HG02610 (cell line): ENCODE data around the gene GNL1.
"Not testable (repeated sequence)": the region's sequence is repeated elsewhere in the genome, so short reads cannot be mapped to it uniquely, and the experiment has no call there.

ENCODE experiments used
- ATAC-seq: cut with Tn5 transposase; IDR thresholded peaks from one replicate; pipeline ENCODE4 v1.9.1; 2021; ENCODE audit warnings: mild to moderate bottlenecking, moderate library complexity; ENCODE audit not compliant: unreplicated experiment

GNL1 gene

GRCh38 chr6:30533460-30534294 lies 22.6 kb downstream of the GNL1 start:
- no peak for ATAC-seq

DNA sequence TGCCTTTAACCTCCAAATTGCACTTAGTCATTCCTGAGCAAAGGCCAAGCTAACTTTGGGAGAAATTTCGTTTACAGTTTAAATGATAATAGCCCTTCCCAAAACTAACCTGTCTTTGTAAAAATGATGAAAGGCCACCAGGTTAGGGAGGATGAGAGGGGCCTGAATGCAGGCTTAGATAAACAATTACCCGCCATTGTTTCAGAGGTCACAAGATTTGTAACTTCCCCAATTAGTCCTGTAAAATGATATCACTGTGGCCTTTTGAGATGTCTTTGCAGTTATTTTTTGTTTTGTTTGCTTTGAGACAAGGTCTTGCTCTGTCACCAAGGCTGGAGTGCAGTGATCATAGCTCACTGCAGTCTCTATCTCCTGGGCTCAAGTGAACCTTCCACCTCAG lies 26.3 kb downstream of the GNL1 start:
- no peak for ATAC-seq

DNA sequence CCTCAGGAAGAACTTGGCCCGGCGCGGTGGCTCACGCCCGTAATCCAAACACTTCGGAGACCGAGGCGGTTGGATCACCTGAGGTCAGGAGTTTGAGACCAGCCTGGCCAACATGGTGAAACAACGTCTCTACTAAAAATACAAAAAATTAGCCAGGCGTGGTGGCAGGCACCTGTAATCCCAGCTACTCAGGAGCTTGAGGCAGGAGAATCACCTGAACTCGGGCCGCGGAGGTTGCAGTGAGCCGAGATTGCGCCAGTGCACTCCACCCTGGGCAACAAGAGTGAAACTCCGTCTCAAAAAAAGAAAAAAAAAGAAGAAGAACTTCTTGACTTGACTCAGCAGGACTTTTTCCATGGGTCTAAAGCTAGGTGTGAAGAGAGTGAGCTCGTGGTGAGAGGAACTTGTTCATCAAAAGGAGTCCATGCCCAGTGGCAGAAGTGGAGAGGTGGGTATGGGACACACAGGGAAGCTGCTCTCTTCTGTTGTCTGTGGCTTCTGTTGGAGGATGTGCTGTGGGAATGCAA lies 26.9 kb downstream of the GNL1 start:
- ATAC-seq: peak; percentile 44

- not testable (repeated sequence) for ATAC-seq
Measured at GRCh38 chr6:30526444-30526843, 29.8 kb downstream of the GNL1 start.

DNA sequence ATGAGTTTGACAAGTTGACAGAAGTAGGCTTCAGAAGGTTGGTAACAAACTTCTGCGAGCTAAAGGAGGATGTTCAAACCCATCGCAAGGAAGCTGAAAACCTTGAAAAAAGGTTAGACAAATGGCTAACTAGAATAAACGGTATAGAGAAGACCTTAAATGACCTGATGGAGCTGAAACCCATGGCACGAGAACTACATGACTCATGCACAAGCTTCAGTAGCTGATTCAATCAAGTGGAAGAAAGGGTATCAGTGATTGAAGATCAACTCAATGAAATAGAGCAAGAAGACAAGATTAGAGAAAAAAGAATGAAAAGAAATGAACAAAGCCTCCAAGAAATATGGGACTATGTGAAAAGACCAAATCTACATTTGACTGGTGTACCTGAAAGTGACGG lies 34.3 kb downstream of the GNL1 start:
- not testable (repeated sequence) for ATAC-seq

- not testable (repeated sequence) for ATAC-seq
Measured at GRCh38 chr6:30521082-30521481, 35.2 kb downstream of the GNL1 start.

GRCh38 chr6:30520522-30520921 lies 35.8 kb downstream of the GNL1 start:
- no peak for ATAC-seq

DNA sequence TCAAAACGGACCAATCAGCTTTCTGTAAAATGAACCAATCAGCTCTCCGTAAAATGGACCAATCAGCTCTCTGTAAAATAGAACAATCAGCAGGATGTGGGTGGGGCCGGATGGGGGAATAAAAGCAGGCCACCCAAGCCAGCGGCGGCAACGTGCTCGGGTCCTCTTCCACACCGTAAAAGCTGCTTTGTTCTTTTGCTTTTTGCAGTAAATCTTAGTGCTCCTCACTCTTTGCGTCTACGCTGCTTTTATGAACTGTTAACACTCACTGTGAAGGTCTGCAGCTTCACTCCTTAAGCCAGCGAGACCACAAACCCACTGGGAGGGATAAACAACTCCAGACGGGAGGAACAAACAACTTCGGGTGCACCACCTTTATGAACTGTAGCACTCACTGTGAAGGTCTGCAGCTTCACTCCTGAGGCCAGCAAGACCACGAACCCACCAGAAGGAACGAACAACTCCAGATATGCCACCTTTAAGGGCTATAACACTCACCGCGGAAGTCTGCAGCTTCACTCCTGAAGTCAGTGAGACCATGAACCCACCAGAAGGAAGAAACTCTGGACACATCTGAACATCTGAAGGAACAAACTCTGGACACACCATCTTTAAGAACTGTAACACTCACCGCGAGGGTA lies 37.7 kb downstream of the GNL1 start:
- not testable (repeated sequence) for ATAC-seq

DNA sequence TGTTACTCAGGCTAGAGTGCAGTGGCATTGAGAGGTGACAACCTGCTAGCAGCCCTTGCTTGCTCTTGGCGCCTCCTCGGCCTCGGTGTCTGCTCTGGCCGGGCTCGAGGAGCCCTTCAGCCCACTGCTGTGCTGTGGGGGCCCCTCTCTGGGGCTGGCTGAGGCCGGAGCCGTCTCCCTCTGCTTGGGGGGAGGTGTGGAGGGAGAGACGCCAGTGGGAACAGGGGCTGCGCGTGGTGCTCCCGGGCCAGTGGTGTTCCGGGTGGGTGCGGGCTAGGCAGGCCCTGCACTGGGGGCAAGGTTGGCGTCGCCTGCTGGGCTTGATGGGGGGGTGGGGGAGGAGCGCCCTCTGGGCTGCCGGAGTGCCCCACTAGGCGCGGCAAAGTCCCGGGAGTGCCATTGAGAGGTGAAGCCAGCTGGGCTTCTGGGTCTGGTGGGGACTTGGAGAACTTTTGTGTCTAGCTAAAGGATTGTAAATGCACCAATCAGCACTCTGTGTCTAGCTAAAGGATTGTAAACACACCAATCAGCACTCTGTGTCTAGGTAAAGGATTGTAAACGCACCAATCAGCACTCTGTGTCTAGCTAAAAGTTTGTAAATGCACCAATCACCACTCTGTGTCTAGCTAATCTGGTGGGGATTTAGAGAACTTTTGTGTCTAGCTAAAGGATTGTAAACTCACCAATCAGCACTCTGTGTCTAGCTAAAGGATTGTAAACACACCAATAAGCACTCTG lies 38.4 kb downstream of the GNL1 start:
- not testable (repeated sequence) for ATAC-seq

DNA sequence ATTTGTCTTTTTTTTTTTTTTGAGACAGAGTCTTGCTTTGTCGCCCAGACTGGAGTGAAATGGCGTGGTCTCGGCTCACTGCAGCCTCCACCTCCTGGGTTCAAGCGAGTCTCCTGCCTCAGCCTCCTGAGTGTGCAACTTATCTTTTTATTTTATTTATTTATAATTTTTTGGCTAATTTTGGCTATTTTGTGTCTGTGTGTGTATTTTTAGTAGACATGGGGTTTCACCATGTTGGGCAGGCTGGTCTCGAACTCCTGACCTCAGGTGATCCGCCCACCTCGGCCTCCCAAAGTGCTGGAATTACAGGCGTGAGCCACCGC lies 39.6 kb downstream of the GNL1 start:
- ATAC-seq: not testable (repeated sequence)

DNA sequence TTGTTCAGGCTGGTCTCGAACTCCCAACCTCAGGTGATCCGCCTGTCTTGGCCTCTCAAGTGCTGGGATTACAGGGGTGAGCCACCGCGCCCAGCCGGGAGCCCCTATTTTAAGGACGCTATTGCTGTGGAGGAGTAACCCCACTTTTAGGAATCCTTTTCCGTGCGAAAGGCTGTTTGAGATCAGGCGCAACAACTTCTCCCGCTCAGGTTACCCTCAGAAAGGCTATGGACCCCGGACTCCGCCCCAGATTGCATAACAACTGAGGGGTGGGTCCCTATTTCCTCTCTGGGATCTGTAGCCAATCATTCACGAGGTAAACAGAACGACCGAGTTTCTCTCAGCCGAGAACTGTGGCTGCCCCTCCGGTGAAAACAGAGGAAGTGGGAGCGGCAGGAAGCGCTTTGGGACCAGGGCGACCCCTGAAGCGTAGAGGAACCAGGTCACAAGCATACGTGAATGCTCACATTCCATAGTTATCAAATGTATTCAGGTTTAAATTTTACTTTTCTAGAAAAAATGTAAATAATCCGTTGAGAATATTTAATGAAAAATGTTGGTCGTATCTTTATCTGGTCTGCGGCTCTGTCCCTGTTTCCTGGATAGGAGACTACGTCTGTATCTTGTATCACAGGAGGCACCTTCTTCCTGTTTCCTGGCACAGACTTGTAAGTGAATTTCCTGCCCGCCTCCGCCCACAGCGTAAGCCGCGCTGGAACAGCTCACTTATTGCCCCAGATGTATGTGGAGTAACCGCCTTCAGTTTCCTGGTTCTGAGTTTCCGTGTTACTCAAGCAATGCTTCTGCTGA lies 40.1 kb downstream of the GNL1 start:
- peak; percentile 77 for ATAC-seq

- ATAC-seq: no peak
Measured at GRCh38 chr6:30515106-30515505, 41.2 kb downstream of the GNL1 start.

DNA sequence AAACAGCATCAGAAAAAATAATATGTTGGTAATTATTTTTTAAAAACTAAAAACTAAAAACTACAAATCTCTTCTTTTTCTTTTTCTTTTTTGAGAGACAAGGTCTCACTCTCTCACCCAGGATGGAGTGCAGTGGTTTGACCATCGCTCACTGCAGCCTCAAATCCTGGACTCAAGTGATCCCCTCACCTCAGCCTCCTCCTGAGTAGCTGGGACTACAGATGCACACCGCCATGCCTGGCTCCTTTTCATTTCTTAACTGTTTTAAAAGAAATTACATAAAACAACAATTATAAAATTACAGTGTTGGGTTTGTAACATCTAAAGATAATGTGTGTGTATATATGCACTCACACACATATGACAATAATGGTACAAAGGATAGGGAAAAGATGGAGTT lies 42.8 kb downstream of the GNL1 start:
- ATAC-seq: no peak

GRCh38 chr6:30511169-30511546 lies 45.1 kb downstream of the GNL1 start:
- ATAC-seq: no peak

DNA sequence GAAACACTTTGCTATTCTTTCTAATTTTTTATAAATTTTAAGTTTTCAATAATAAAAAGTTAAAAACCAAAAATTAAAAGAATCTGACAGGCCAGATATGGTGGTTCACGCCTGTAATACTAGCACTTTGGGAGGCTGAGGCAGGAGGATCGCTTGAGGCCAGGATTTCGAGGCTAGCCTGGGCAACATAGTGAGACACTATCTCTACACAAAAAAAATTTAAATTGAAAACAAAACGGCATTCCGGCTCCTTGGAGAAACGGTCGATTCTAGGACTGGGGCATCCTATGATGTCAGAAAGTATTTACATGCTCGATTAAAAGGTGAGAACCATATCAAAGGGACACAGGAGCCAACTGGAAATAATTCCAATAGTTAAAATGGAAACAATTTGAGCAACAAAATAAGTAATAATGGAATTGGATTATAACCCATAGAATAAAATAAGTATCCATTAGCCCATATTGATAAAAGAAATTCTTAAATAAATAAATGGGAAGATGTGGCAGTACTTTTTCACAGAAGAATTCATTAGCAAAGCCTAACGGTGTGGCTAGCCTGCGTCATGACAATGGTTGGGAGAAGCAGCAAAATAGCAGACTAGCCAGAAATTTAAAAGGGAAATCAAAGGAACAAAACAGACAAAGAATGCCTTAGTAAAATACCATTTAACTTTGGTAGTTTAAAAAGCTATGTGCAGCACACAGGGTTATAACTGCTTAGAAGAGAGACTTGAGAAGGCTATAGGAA lies 45.7 kb downstream of the GNL1 start:
- no peak for ATAC-seq

DNA sequence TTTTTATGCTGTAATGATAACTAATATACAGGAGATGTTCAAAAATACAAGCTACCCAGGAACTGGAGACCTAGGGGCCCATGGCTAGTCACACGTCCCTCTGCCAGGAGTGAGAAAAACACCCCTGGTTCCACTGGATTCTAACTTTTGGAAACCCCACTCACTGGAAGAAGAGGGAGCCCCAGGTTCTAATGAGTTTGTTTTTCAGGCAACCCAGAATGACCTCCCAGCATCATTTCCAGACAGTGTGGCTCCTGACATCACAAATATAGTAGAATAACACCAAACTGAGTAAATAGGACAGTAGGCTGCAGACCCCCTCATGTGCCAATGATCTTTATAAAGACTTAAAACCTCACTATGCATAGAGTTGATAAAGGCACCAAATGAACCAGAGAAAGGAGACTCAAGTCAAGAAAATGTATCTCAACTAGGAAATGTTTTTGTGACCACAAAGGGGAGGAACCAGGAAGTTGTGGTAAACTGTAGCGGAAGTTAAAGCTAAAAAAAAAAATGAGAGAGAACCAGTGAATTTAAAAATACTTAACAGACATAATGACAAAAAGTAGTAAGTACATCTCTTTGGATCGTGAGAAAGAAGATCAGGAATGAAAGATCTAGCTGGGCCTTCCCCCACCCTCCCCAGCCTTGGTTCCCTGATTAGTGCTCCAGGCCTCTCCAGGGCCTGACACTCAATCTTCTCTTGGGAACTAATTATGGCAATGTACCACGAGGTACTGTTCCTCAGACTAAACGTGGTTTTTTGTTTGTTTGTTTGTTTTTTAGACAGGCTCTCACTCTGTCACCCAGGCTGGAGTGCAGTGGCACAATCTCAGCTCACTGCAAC lies 47.2 kb downstream of the GNL1 start:
- no peak for ATAC-seq

DNA sequence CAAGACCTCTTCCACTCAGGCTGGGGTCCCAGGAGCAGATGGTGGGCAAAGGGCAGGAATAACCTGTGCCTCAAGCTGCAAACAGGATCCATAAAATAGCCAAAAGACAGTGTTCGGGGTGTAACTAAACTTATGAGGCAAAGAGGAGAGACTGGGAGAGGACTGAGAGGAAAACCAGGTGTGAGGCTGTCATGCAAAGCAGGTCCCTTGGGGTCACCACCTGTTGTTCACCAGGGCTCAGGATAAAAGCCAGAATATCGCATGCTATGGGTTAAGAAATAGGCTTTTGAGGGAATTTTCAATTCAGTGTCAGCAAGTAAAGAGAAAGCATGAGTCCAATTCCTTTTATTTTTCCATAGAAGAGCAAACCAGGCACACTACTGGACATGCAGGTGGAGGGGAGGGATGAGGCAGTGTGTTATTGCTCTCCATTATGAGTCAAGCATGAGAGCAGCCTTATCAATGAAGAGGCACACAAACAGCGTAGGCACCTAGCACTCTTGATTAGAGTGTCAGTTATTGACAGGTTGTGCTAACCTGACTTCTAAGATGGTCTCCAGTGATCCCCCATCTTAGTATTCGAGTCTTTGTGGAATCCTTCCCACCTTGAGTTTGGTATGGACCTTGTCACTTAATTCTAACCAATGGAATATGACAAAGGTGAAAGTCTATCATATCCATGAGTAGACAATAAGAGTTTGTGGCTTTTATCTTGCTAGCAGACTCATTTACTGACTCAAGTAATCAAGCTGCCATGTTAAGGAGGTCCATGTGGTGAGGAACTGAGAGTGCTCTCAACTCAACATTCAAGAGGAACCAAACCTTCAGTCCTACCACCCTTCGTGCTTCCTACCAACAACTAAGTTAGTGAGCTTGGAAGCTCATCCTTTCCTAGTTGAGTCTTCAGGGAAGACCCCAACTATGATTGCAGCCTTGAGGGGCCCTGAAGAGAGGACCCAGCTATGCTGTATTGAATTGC lies 48.2 kb downstream of the GNL1 start:
- ATAC-seq: peak; percentile 39
